Measurements from ENCODE around the gene DDAH1.

DDAH1 gene

DNA sequence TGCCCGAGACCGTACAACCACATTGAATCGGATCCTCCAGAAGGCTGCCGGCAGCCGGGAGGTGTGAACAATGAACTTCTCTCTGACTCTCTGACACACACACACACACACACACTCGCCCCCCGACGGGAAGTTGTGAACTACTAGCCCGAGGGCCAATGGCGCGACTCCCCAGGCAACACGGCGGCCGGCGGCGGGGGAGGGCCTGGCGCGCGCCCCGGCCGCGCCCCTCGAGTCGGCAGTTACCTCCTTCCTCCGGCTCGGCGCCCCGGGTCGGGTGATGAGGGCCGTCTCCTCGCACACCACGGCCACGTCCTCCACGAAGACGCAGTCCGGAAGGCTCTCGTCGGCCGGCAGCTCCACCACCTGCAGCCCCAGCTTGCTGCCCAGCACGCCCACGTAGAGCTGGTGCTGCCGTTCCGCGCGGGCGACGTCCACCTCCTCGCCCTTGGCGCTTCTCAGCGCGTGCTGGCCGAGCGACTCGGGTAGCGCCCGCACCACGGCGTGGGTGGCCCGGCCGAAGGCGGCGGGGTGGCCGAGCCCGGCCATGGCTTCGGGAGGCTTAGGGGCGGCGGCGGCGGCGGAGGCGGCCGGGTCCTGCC is 361 bp downstream of the DDAH1 start:
- Histone ChIP-seq H3K9me2 (replicated peaks; ENCODE audit: insufficient read depth, low read length) (no peaks in the 10 kb centered on the region), H3K4me2 (ENCODE audit: low read depth, low read length, poor library complexity, severe bottlenecking) (peak overlapping the region; percentile 70), H3K27ac (ENCODE audit: low read depth, low read length) (peak overlapping the region; percentile 49), H3K79me2 (ENCODE audit: insufficient read depth, low read length) (no peaks in the 10 kb centered on the region; the same call in 1 of the 2 replicates), H3K4me3 (ENCODE audit: insufficient read depth, low read length, poor library complexity, severe bottlenecking) (peak overlapping the region; percentile 66), H3K36me3 (ENCODE audit: low read length) (no peaks in the 10 kb centered on the region), H2AFZ (ENCODE audit: low read depth, low read length, severe bottlenecking) (peak overlapping the region; percentile 70), H3K27me3 (ENCODE audit: low read length) (no peaks in the 10 kb centered on the region), H3K9ac (ENCODE audit: low read length) (peak overlapping the region; percentile 69), H3K9me3 (ENCODE audit: insufficient read depth, low read length) (no peaks in the 10 kb centered on the region), H3F3A (ENCODE audit: insufficient read depth) (no peaks in the 10 kb centered on the region), H4K20me1 (ENCODE audit: low read depth, low read length) (peaks cover 3% of the 10 kb centered on the region; the same call in 1 of the 2 replicates)
- TF ChIP-seq EZH2phosphoT487 (conservative IDR thresholded peaks at IDR 0.05; ENCODE audit: low read length) (no peak), CTCF (IDR thresholded peaks at IDR 0.05; ENCODE audit: insufficient read depth, low read length, poor library complexity, severe bottlenecking) (no peak)

DNA sequence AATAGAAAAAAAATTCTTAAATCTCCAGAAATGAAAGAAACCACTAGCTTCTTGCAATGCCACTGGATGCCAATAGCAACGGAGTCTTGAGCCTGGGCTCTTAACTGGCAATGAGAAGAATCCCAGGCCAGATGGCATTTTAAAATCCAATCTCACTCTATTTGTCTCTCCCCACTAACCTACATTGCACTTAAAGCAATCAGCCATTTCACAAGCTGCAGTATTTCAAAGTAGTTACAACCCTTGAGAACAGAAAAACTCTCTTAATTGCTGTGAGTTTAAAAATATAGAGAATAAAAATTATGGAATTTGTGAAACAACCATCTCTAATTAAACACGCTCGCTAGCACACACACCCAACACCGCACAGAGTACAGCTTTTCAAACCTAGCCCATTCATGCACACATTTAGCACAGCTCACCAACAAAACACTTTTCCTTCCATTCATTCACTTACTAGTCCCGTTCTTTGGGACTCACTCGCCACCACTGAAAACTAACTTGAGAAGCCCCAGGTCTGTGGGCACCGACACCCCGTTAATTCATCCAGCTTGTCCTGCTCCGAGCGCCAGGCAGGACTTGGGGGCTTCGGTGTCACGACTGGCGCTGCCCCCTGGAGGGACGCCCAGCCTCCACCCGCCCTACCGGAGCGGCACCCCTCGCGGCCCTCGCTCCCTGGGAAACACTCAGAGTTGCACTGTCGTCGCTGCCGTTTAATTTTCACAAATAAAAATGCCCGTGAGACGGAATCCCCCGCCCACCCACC is 1.0 kb downstream of the DDAH1 start:
- Histone ChIP-seq H4K20me1 (ENCODE audit: low read depth, low read length) (peaks cover 4% of the 10 kb centered on the region; the same call in 1 of the 2 replicates), H3K36me3 (ENCODE audit: low read length) (no peaks in the 10 kb centered on the region), H3K9me2 (replicated peaks; ENCODE audit: insufficient read depth, low read length) (no peaks in the 10 kb centered on the region), H3K9ac (ENCODE audit: low read length) (peak overlapping the region; percentile 69), H3K4me2 (ENCODE audit: low read depth, low read length, poor library complexity, severe bottlenecking) (peak overlapping the region; percentile 70), H3F3A (ENCODE audit: insufficient read depth) (no peaks in the 10 kb centered on the region), H3K27ac (ENCODE audit: low read depth, low read length) (no peak overlapping the region), H3K9me3 (ENCODE audit: insufficient read depth, low read length) (no peaks in the 10 kb centered on the region), H3K79me2 (ENCODE audit: insufficient read depth, low read length) (no peaks in the 10 kb centered on the region; the same call in 1 of the 2 replicates), H2AFZ (ENCODE audit: low read depth, low read length, severe bottlenecking) (peak overlapping the region; percentile 70), H3K4me3 (ENCODE audit: insufficient read depth, low read length, poor library complexity, severe bottlenecking) (peak overlapping the region; percentile 66), H3K27me3 (ENCODE audit: low read length) (no peaks in the 10 kb centered on the region)
- TF ChIP-seq CTCF (IDR thresholded peaks at IDR 0.05; ENCODE audit: insufficient read depth, low read length, poor library complexity, severe bottlenecking): no peak
- no peak for TF ChIP-seq EZH2phosphoT487 (conservative IDR thresholded peaks at IDR 0.05; ENCODE audit: low read length)

DNA sequence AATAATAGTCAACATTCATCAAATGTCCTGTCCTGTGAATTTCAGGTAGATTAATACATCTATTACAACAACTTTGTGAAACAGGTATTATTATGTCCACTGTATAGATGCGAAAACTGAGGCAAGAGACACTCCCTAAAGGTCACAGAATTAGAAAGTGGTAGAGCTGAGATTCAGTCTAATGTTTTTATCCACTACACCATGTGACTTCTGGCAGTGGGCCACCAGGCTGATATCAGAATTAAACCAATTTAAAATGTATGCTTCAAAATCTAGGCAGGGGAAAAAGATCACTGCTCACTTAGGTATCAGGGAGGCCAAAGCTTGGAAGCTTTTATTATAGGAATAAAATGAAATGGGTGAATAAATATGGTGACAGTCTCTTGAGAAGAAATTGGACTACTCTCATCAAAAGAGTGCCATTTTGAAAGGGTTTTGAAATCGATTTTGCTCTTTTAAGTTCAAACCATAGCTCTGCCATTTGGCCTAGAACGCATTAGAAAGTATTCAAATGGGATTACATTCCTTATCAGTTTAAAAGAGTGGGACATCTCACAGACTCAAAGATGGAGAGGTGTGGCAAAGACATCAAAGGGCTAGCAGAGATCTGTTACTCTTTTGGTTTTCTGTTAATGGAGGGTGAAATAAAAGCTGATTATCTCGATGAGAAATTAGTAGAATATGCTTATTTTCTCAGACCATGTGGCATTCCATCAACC is 1.9 kb downstream of the DDAH1 start:
- Histone ChIP-seq H3K27me3 (ENCODE audit: low read length) (no peaks in the 10 kb centered on the region), H3K9me3 (ENCODE audit: insufficient read depth, low read length) (no peaks in the 10 kb centered on the region), H2AFZ (ENCODE audit: low read depth, low read length, severe bottlenecking) (no peak overlapping the region), H3F3A (ENCODE audit: insufficient read depth) (no peaks in the 10 kb centered on the region), H4K20me1 (ENCODE audit: low read depth, low read length) (peaks cover 4% of the 10 kb centered on the region; the same call in 1 of the 2 replicates), H3K9ac (ENCODE audit: low read length) (0 out of 2 replicates have a peak overlapping the region, but pooled peaks have one; percentile 69), H3K4me2 (ENCODE audit: low read depth, low read length, poor library complexity, severe bottlenecking) (peak overlapping the region; percentile 70), H3K36me3 (ENCODE audit: low read length) (no peaks in the 10 kb centered on the region), H3K4me3 (ENCODE audit: insufficient read depth, low read length, poor library complexity, severe bottlenecking) (no peak overlapping the region), H3K9me2 (replicated peaks; ENCODE audit: insufficient read depth, low read length) (no peaks in the 10 kb centered on the region), H3K79me2 (ENCODE audit: insufficient read depth, low read length) (no peaks in the 10 kb centered on the region; the same call in 1 of the 2 replicates), H3K27ac (ENCODE audit: low read depth, low read length) (no peak overlapping the region)
- TF ChIP-seq CTCF (IDR thresholded peaks at IDR 0.05; ENCODE audit: insufficient read depth, low read length, poor library complexity, severe bottlenecking): no peak
- TF ChIP-seq EZH2phosphoT487 (conservative IDR thresholded peaks at IDR 0.05; ENCODE audit: low read length): no peak

Measured in SU-DHL-6 (cell line).